ENCODE measurements around the gene POU2AF1. TPM values are rescaled to one million over a fixed set of nuclear protein-coding genes. Genes with fewer than 3 reads are reported as not detected.

POU2AF1 gene
- polyA plus RNA-seq, 3 donors from 2014 or later = 0.09 TPM; not detected in 2

DNA sequence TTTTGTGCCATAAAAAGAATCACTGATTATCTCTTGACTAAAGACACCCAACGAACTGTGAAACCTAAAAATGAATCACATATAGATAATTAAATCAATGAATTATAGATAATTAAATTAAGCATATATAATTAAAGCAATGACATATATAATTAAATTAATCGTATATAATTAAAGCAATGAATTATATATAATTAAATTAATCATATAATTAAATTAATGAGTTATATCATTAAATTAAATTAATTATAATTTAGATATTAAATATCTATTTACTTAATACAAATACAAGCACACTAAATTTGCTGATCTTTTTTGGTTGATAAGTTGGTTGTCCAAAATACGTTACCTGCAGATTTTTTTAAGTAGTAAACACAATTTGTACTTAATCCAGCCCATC lies 30.9 kb downstream of the POU2AF1 start:
- Mint-ChIP-seq H3K36me3 (no peaks in the 10 kb centered on the region), H3K27ac (no peak overlapping the region), H3K27me3 (ENCODE audit: low read depth in 3 of 3) (peaks cover 0 to 7% (median 3%) of the 10 kb centered on the region in 3 donors), H3K9me3 (no peaks in the 10 kb centered on the region), H3K4me1 (no peaks in the 10 kb centered on the region), H3K4me3 (no peak overlapping the region)
- DNase-seq = no peak

DNA sequence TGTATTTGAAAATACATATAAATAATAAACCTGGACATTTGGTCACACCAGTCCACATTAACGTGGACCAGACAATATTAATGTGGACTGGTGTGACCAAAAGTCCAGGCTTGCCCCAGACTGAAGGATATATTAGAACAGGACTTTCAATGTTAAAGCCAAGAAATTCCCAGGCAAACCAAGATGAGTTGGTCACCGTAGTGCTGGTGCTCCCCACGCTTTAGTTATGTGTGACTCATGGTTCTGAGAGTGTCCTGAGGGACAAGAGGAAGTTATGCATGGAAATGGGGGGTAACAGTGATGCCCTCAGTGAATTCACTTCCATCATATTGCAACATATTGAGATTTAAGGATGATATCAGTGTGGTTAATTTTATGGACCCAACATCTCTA lies 31.4 kb downstream of the POU2AF1 start:
- no peak for DNase-seq
- H3K9me3 Mint-ChIP-seq = no peaks in the 10 kb centered on the region
- H3K4me3 Mint-ChIP-seq = no peak overlapping the region
- peaks cover 0 to 7% (median 0%) of the 10 kb centered on the region in 3 donors for H3K27me3 Mint-ChIP-seq (ENCODE audit: low read depth in 3 of 3)
- no peak overlapping the region for H3K27ac Mint-ChIP-seq
- H3K4me1 Mint-ChIP-seq = no peaks in the 10 kb centered on the region
- H3K36me3 Mint-ChIP-seq = no peaks in the 10 kb centered on the region

DNA sequence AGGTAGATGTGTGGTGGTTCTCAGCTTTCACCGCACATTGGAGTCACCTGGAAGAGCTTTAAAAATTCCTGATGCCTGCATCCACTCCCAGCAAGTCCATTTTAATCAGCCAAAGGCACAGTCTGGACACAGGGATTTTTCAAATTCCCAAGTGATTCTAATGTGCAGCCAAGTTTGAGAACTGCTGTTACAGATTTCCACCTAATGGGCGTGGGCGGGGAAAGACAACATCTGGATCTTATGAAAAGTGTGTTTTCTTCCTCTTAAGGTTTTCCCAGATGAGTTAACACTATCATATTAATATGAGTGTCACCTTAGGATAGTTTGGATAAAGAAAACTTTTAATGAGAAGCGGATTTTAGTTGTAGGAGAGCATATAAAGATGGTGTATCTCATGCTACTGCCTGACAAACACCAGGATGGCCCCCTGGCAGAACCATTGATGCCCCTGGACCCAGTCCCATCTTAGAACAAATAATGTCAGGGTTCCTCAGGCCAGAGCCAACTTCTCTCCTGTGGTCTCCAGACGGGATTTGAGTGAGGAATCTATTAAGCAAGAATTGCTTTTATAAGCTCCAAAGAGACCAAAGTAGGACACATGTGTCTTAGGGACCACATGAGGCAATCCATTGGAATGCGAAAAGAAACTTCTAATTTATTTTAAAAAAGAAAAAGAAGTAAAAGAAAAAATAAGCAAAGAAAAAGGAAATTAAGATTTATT lies 31.9 kb downstream of the POU2AF1 start:
- Mint-ChIP-seq H3K9me3 (no peaks in the 10 kb centered on the region), H3K4me1 (no peaks in the 10 kb centered on the region), H3K36me3 (no peaks in the 10 kb centered on the region), H3K27ac (no peak overlapping the region), H3K4me3 (no peak overlapping the region), H3K27me3 (ENCODE audit: low read depth in 3 of 3) (peaks cover 0 to 7% (median 0%) of the 10 kb centered on the region in 3 donors)
- DNase-seq = no peak

DNA sequence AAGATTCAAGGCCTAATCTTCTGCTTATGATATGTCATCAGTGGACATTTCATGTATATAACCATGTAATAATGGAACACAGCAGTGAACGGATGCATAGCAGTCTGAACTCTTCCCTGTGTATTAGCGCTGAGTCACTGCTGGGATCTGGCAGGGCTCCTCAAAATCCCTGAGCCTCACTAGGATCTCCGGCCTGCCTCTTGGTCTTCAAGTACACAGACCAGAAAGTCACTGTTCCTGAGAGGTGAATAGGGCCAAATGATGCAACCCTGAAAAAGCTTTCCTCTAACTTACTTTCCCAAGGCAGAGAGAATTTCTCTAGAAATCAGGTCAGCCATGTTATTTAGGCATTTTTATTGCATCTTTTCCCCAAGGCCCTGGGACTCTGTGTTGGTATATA lies 35.0 kb downstream of the POU2AF1 start:
- no peaks in the 10 kb centered on the region for H3K4me1 Mint-ChIP-seq
- H3K9me3 Mint-ChIP-seq = peaks cover 0 to 4% (median 0%) of the 10 kb centered on the region in 6 donors
- no peak overlapping the region for H3K27ac Mint-ChIP-seq
- H3K27me3 Mint-ChIP-seq (ENCODE audit: low read depth in 3 of 3) = peaks cover 0 to 8% (median 0%) of the 10 kb centered on the region in 3 donors
- H3K36me3 Mint-ChIP-seq = no peaks in the 10 kb centered on the region
- DNase-seq = no peak
- H3K4me3 Mint-ChIP-seq = no peak overlapping the region

DNA sequence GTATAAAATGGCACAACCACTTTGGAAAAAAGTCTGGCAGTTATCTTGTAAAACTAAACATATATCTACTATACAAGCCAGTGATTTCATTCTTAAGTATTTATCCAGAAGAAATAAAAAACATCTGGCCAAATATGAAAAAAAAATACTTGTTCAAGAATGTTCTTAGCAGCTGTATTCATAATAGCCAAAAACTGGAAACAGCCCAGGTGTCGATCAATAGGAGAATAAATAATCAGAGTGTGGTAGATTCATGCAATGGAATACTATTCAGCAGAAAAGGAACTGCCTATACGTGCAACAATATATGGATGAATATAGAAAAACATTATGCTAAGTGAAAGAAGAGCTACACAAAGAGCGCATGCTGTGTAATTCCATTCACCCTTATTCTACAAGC lies 36.7 kb downstream of the POU2AF1 start:
- DNase-seq = no peak
- Mint-ChIP-seq H3K36me3 (no peaks in the 10 kb centered on the region), H3K4me3 (no peak overlapping the region), H3K4me1 (no peaks in the 10 kb centered on the region), H3K27ac (no peak overlapping the region), H3K9me3 (peaks cover 0 to 4% (median 0%) of the 10 kb centered on the region in 6 donors), H3K27me3 (ENCODE audit: low read depth in 3 of 3) (peaks cover 2 to 9% (median 8%) of the 10 kb centered on the region in 3 donors)

DNA sequence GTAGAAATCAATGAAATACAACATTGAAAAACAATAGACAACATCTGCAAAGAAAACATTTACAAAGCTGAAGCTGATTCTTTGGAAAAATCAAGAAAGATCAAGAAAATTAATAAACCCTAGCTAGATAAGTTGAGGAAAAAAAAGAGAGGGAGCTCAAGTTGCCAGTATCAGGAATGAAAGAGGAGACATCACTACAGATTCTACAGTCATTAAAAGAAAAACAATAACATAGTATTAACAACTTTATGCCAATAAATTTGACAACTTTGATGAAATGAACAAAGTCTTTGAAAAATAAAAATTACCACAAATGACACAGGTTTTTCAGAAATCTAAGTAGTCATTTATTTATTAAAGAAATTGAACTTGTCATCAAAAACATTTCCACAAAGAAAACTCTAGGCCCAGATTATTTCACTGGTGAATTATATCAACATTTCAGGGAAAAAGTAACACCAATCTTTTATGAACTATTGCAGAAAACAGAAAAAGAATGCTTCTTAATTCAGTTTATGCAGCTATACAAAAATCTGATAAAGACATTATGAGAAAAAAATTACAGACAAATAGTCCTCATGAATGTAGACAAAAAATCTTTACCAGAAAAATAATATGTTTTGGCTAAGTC lies 39.2 kb downstream of the POU2AF1 start:
- Mint-ChIP-seq H3K36me3 (no peaks in the 10 kb centered on the region), H3K27me3 (ENCODE audit: low read depth in 3 of 3) (peaks cover 2 to 13% (median 12%) of the 10 kb centered on the region in 3 donors), H3K27ac (no peak overlapping the region), H3K4me1 (no peaks in the 10 kb centered on the region), H3K4me3 (no peak overlapping the region), H3K9me3 (peaks cover 0 to 4% (median 0%) of the 10 kb centered on the region in 6 donors)
- DNase-seq = no peak

DNA sequence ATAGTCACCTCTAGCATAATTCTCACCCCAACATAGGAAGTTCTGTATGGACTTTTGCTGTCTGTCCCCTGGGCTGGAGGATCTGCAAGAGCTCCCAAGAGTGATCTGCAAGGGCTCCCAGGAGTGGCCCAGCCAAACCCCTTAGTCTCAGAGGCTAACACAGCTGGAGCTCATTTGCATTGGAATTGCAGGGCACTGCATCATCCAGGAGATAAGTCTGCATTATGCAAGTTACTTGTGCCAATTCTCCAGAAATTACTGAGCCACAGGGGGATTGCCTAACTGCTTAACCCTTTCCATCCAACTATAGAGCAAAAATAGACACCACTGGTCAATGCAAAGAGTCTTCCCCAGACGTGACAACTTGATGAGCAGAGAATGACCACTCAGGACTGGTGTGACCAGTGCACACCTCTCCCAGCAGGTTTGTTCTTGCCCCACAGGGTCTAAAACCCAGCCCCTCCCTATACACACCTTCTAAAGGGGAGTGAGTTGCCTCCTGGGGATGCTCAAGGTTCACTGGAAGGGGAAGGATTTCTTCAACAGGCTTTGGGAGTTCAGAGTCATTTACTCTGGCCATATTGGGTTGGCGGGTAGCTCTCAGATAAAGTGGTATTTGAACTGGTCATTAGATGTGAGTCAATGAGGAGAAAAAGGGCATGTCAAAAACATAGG lies 42.4 kb downstream of the POU2AF1 start:
- no peaks in the 10 kb centered on the region for H3K4me1 Mint-ChIP-seq
- DNase-seq = no peak

DNA sequence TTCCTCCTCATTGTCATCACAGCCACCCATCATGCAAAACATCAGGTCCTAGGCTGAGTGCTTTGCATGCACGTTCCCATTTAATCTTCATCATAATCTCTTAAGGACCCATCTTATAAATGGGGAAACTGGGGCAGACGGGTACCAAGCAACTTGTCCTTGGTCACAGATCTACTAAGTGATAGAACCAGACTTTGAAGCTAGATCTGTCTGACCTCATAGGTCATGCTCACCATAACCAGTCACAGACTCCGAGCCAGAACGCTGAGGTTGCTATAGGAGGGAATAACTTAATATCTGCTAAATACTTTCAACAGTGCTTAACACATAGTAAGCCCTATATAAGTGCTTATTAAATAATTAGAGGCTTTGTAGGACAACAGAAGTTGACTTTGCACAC lies 43.0 kb downstream of the POU2AF1 start:
- Mint-ChIP-seq H3K9me3 (peaks cover 0 to 4% (median 0%) of the 10 kb centered on the region in 6 donors), H3K36me3 (no peaks in the 10 kb centered on the region), H3K27me3 (ENCODE audit: low read depth in 3 of 3) (peaks cover 2 to 12% (median 10%) of the 10 kb centered on the region in 3 donors), H3K4me1 (no peaks in the 10 kb centered on the region), H3K27ac (no peak overlapping the region), H3K4me3 (no peak overlapping the region)
- no peak for DNase-seq

More for the DNA sequence above, 42.4 kb downstream of the POU2AF1 start:
- H3K27me3 Mint-ChIP-seq (ENCODE audit: low read depth in 3 of 3) = peaks cover 2 to 12% (median 10%) of the 10 kb centered on the region in 3 donors
- no peak overlapping the region for H3K4me3 Mint-ChIP-seq
- H3K36me3 Mint-ChIP-seq = no peaks in the 10 kb centered on the region
- H3K27ac Mint-ChIP-seq = no peak overlapping the region
- H3K9me3 Mint-ChIP-seq = peaks cover 0 to 4% (median 0%) of the 10 kb centered on the region in 6 donors

DNA sequence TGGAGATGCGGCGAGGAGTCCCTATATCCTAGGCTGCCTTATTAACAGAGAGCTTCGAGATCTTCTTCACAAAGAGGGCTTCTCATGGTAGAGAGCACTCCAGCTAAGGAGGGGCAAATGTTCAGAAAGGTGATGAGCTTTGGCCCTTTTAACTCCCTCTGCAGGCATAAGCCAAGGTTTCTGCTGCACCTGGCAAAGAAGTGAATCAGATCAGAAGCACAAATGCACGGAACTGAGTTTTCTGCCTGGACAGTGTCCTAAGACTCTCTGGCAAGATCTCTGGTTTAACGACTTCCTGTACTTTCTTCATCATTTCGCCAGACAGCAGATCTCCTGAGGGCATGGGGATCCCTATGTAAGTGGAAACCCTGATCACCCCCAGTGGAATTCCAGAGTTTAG lies 43.5 kb downstream of the POU2AF1 start:
- H3K4me1 Mint-ChIP-seq = no peaks in the 10 kb centered on the region
- H3K4me3 Mint-ChIP-seq = no peak overlapping the region
- no peaks in the 10 kb centered on the region for H3K36me3 Mint-ChIP-seq
- peaks cover 0 to 4% (median 0%) of the 10 kb centered on the region in 6 donors for H3K9me3 Mint-ChIP-seq
- H3K27me3 Mint-ChIP-seq (ENCODE audit: low read depth in 3 of 3) = peaks cover 2 to 13% (median 8%) of the 10 kb centered on the region in 3 donors
- H3K27ac Mint-ChIP-seq = no peak overlapping the region
- no peak for DNase-seq

DNA sequence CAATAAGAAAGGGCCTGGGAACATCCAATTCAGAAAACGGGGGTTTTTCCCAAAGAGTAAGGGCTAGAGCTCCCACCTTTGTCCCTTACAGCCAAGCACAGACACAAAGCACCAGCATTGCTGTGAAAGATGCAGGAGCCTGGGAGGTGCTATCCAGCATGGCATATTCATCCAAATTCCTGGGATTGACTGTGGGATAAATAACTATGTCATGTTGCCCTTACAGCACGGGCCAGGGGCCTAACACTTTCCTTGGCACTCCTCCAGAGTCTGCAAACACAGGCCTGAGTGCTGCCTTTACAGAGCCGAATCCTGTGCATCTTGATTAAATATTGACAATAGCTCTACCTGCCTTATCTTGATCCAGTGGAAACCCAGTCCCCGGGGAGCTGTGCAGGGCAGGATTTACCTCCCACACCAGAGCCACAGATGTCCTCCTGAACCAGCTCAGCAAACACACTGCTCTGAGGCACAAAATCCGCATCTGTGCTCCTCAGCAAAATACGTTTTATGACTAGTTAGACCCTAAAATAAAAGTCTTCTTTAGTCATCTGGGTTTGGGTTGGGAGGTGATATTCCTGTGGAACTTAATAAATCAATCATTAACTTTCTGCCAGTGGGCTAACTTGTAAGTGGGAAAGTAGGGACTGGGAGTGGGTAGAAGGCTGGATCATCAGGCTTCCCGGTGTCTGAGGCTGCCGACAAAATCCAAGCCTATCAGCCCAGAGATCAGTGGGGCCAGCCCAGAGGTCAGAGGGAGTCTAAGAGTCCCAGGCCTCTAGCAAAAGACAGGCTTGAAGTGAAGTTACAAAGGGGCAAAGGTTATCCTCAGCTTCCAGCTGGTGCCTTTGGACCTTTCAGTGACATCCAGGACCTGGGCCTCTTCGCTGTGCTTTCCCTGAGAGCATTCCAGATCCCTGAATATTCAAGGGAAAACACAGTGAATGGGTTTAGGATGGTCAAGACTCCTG lies 44.3 kb downstream of the POU2AF1 start:
- no peak overlapping the region for H3K27ac Mint-ChIP-seq
- DNase-seq = no peak
- H3K27me3 Mint-ChIP-seq (ENCODE audit: low read depth in 3 of 3) = peaks cover 2 to 14% (median 5%) of the 10 kb centered on the region in 3 donors
- no peak overlapping the region for H3K4me3 Mint-ChIP-seq
- H3K36me3 Mint-ChIP-seq = no peaks in the 10 kb centered on the region
- no peaks in the 10 kb centered on the region for H3K4me1 Mint-ChIP-seq
- peaks cover 0 to 4% (median 0%) of the 10 kb centered on the region in 6 donors for H3K9me3 Mint-ChIP-seq

DNA sequence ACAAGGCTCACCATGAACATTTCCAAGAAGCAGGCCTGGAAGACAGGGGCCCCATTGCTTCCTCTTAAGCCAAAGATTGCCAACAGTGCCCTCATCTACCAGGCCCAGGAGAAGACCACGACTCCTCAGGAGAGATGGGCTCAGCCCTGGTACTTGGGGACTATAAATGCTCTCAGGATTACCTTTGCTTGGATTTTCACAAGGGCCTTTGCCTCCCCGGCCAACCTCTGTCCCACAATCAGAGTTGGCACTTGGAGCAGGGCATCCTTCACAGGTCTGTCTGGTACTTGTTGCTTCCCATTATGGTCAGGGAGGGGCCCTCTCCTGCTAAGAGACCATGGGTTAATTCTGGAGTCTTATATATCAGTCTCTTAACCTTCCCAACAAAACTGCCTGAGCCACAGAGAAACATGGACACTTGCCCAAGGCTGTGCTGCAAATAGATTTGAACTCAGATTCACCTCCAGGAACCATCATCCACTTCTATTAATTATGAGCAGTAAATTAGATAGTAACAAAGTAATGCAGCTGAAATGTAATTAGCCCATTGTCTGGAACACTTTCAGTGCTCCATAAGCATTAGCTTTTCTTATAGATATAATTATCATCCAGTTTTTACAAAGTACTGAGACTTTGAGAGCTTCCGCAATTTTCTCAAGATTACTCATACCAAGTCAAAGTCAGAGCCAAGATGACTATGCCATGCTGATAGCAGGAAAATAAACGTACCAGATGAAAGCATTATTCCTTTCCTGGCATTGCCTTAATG lies 47.2 kb downstream of the POU2AF1 start:
- Mint-ChIP-seq H3K27ac (no peak overlapping the region), H3K4me3 (no peak overlapping the region), H3K27me3 (ENCODE audit: low read depth in 3 of 3) (peaks cover 4 to 6% (median 5%) of the 10 kb centered on the region in 3 donors), H3K4me1 (no peaks in the 10 kb centered on the region), H3K36me3 (no peaks in the 10 kb centered on the region), H3K9me3 (no peaks in the 10 kb centered on the region)
- no peak for DNase-seq

DNA sequence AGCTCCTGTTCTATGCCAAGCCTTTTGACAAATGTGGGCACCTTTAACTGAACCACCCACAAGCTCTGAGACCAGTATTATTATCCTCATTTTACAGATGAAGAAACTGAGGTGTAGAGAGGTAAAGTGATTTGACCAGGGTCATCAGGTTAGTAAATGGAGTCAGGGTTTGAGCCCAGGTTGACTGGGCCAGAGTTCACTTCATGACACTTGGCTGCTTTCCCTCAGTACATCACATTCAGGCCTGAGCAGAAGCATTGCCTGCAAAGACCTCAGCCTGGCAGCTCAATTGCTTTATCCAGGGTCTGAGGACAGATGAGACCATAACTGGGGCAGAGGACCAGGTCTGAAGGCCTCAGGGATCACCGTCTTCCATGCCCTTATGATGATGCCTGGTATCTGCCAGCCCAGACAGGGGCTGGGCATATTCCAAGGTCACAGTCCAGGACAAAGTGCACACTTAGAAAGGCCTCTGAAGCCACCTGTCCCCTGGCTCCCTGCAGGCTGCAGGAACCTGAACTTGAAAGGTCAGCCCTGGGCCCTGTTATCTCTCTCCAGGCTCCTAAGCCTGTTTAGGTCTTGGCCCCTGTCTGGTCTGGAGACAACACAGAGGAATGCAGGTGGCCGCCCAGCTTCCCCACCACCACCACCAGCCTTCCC lies 48.7 kb downstream of the POU2AF1 start:
- no peaks in the 10 kb centered on the region for H3K9me3 Mint-ChIP-seq
- H3K36me3 Mint-ChIP-seq = no peaks in the 10 kb centered on the region
- H3K27ac Mint-ChIP-seq = no peak overlapping the region
- H3K4me3 Mint-ChIP-seq = no peak overlapping the region
- H3K27me3 Mint-ChIP-seq (ENCODE audit: low read depth in 3 of 3) = peaks cover 0 to 7% (median 6%) of the 10 kb centered on the region in 3 donors
- no peak for DNase-seq
- H3K4me1 Mint-ChIP-seq = no peaks in the 10 kb centered on the region
